ENCODE results near the gene SWAP70. TPM values are rescaled to one million over a fixed set of nuclear protein-coding genes. Genes with fewer than 3 reads are reported as not detected.

The SWAP70 gene
- total and polyA plus RNA-seq, 2 of the 8 experiments (the other 6 are each of a cell fraction or from before 2014, with no cell fraction given) = 14.8 to 37.5 TPM

- TF ChIP-seq CHD7 (IDR thresholded peaks at IDR 0.05; ENCODE audit: insufficient replicate concordance, low read length) = no peak
- no peak for TF ChIP-seq SP4 (IDR thresholded peaks at IDR 0.05; ENCODE audit: low read length)
These were observed 124.2 kb downstream of the SWAP70 start (continued) for GRCh38 chr11:9787981-9788521.
